Measurements from ENCODE around the gene CNIH2. TPM values are rescaled to one million over a fixed set of nuclear protein-coding genes. Genes with fewer than 3 reads are reported as not detected.

CNIH2 gene
- total RNA-seq, 1 donor from 2014 or later, result 12.2 TPM

- no peak overlapping the region for H3K4me3 Mint-ChIP-seq (ENCODE audit: unreplicated experiment)
- H3K27ac Mint-ChIP-seq (ENCODE audit: unreplicated experiment), result no peak overlapping the region
- peaks cover 53% of the 10 kb centered on the region for H3K4me1 ChIP-seq (ENCODE audit: insufficient read depth, low read length)
- peak overlapping the region; percentile 80 for H3K9ac ChIP-seq (ENCODE audit: low read length)
- peaks cover 32% of the 10 kb centered on the region for H3K79me2 ChIP-seq (ENCODE audit: insufficient read depth, low read length)
- peak overlapping the region; percentile 50 for H3K27ac ChIP-seq (ENCODE audit: low read depth, low read length)
- H3K36me3 ChIP-seq (ENCODE audit: insufficient read depth, low read length), result no peaks in the 10 kb centered on the region
- peaks cover 8% of the 10 kb centered on the region for H3K36me3 Mint-ChIP-seq (ENCODE audit: low read depth, unreplicated experiment)
- H3K9me3 ChIP-seq (ENCODE audit: insufficient read depth, low read depth, low read length), result no peaks in the 10 kb centered on the region
- H3K4me2 ChIP-seq (ENCODE audit: low read length), result peak overlapping the region; percentile 81
- H4K20me1 ChIP-seq (ENCODE audit: insufficient read depth, low read length), result peaks cover 15% of the 10 kb centered on the region
- H3K9me3 Mint-ChIP-seq (ENCODE audit: unreplicated experiment), result peaks cover 16% of the 10 kb centered on the region
- peak overlapping the region; percentile 48 for H3K4me3 ChIP-seq (ENCODE audit: insufficient read depth, low read depth, low read length)
- H2AFZ ChIP-seq (ENCODE audit: low read depth, low read length), result no peak overlapping the region
- TF ChIP-seq CTCF (IDR thresholded peaks at IDR 0.05; ENCODE audit: insufficient read depth, low read depth, low read length) (no peak), EZH2 (IDR thresholded peaks at IDR 0.05; ENCODE audit: insufficient read depth, low read length) (no peak)
- peaks cover 34% of the 10 kb centered on the region for H3K4me1 Mint-ChIP-seq (ENCODE audit: low read depth, unreplicated experiment)
- H3K27me3 Mint-ChIP-seq (ENCODE audit: low read depth, unreplicated experiment), result peaks cover 2% of the 10 kb centered on the region
- FAIRE-seq (no peak), DNase-seq (ENCODE audit: low read depth) (no peak)
- H3K27me3 ChIP-seq (ENCODE audit: insufficient read depth, low read length), result no peaks in the 10 kb centered on the region
These were observed 38.2 kb downstream of the CNIH2 start for GRCh38 chr11:66315921-66316811.

- Mint-ChIP-seq H3K9me3 (ENCODE audit: unreplicated experiment) (peaks cover 16% of the 10 kb centered on the region), H3K4me3 (ENCODE audit: unreplicated experiment) (peak within 1 kb of the TSS; percentile 64), H3K4me1 (ENCODE audit: low read depth, unreplicated experiment) (peaks cover 32% of the 10 kb centered on the region), H3K27ac (ENCODE audit: unreplicated experiment) (peak within 1 kb of the TSS; percentile 88), H3K27me3 (ENCODE audit: low read depth, unreplicated experiment) (peaks cover 2% of the 10 kb centered on the region), H3K36me3 (ENCODE audit: low read depth, unreplicated experiment) (peaks cover 8% of the 10 kb centered on the region)
- DNase-seq (ENCODE audit: low read depth), result no peak
- no peaks in the 10 kb centered on the region for H3K27me3 ChIP-seq (ENCODE audit: insufficient read depth, low read length)
- peaks cover 32% of the 10 kb centered on the region for H3K79me2 ChIP-seq (ENCODE audit: insufficient read depth, low read length)
- FAIRE-seq, result no peak
- H3K36me3 ChIP-seq (ENCODE audit: insufficient read depth, low read length), result no peaks in the 10 kb centered on the region
- no peaks in the 10 kb centered on the region for H3K9me3 ChIP-seq (ENCODE audit: insufficient read depth, low read depth, low read length)
- peaks cover 15% of the 10 kb centered on the region for H4K20me1 ChIP-seq (ENCODE audit: insufficient read depth, low read length)
- H3K4me3 ChIP-seq (ENCODE audit: insufficient read depth, low read depth, low read length), result peak within 1 kb of the TSS; percentile 48
- H3K9ac ChIP-seq (ENCODE audit: low read length), result peak within 1 kb of the TSS; percentile 80
- H3K4me1 ChIP-seq (ENCODE audit: insufficient read depth, low read length), result peaks cover 51% of the 10 kb centered on the region
- peak within 1 kb of the TSS; percentile 81 for H3K4me2 ChIP-seq (ENCODE audit: low read length)
- TF ChIP-seq CTCF (IDR thresholded peaks at IDR 0.05; ENCODE audit: insufficient read depth, low read depth, low read length), result no peak
- TF ChIP-seq EZH2 (IDR thresholded peaks at IDR 0.05; ENCODE audit: insufficient read depth, low read length), result no peak
- H2AFZ ChIP-seq (ENCODE audit: low read depth, low read length), result peak within 1 kb of the TSS; percentile 64
- peak within 1 kb of the TSS; percentile 84 for H3K27ac ChIP-seq (ENCODE audit: low read depth, low read length)
These were observed 38.9 kb downstream of the CNIH2 start, which contains the start of gene CD248 for GRCh38 chr11:66316849-66317251. Gene CD248 (minus strand): TSS chr11:66317044. CDS start chr11:66317027, 17 bp downstream.
